Mucosa of descending colon (tissue), 3 donors: ENCODE results near the gene WDFY3. TPM values are rescaled to one million over a fixed set of nuclear protein-coding genes. Genes with fewer than 3 reads are reported as not detected.

Experiments
- ATAC-seq: fragments of 200-7000 bp; cut with Tn5 transposase; one replicate; pipeline ENCODE4 v1.9.1; 2020; ENCODE audit warnings: mild to moderate bottlenecking, moderate library complexity
- DNase-seq, 3 donors: peaks; one replicate each; pipeline ENCODE4 v3.0.0-alpha.2; 2020
- H3K36me3 ChIP-seq: fragments of 200-600 bp; one replicate; pipeline ENCODE4 v1.8.0; 2021; ENCODE audit warnings: low read depth, mild to moderate bottlenecking
- H3K4me1 ChIP-seq: fragments of 200-600 bp; one replicate; pipeline ENCODE4 v1.8.0; 2021; ENCODE audit warnings: low read depth, mild to moderate bottlenecking
- H3K4me3 ChIP-seq: fragments of 200-600 bp; one replicate; pipeline ENCODE4 v1.8.0; 2021; ENCODE audit warnings: mild to moderate bottlenecking
- H3K9me3 ChIP-seq: fragments of 200-600 bp; one replicate; pipeline ENCODE4 v1.8.0; 2021; ENCODE audit warnings: mild to moderate bottlenecking
- CTCF ChIP-seq: fragments of 200-600 bp; IDR thresholded peaks from one replicate; pipeline ENCODE4 v1.8.0; 2022; ENCODE audit warnings: antibody characterized with exemption, mild to moderate bottlenecking
- intact Hi-C, 2 donors: fragments of 100-400 bp; cut with DNase I in 1 of 2; cut with micrococcal nuclease in 1 of 2; formaldehyde crosslinking; loops; one replicate each; pipeline versions ENCODE4 v1.11.0 to v1.11.1; 2022; cut with DNase I, micrococcal nuclease
- total RNA-seq, 3 donors: library from RNA; stranded (reverse); fragmentation: NEBNext Ultra II Directional in 2 of 3; extraction: Animal tissue kit (Norgen Biotek cat#: 25700) in 2 of 3; gene quantifications; one replicate each; pipeline versions ENCODE4 v1.2.1 to v1.2.4, GENCODE V29; 2021 to 2023
- donor health status: DM: no; HTN: no; CAD: no; lungs with moderate emphysema.
- donor health status: DM: no; HTN: no; CAD: no.
- donor health status: DM: no; HTN: yes; CAD: no.

WDFY3 gene
- total RNA-seq, 3 donors from 2014 or later: 49.5 to 76.9 (median 55.5) TPM

GRCh38 chr4:84799318-84799717 is 167.2 kb downstream of the WDFY3 start:
- Histone ChIP-seq H3K4me3 (no peak overlapping the region), H3K36me3 (no peaks in the 10 kb centered on the region), H3K4me1 (no peaks in the 10 kb centered on the region), H3K9me3 (no peaks in the 10 kb centered on the region)
- ATAC-seq (no peak), DNase-seq (no peak)
- intact Hi-C loops: no loop called here
- TF ChIP-seq CTCF: no peak

- no peaks in the 10 kb centered on the region for H3K9me3 ChIP-seq
- intact Hi-C loops: no loop called here
- no peak for ATAC-seq
- no peak overlapping the region for H3K4me3 ChIP-seq
- no peaks in the 10 kb centered on the region for H3K4me1 ChIP-seq
- no peak for DNase-seq
- H3K36me3 ChIP-seq: no peaks in the 10 kb centered on the region
- no peak for TF ChIP-seq CTCF
Observed at GRCh38 chr4:84796394-84796793, 170.1 kb downstream of the WDFY3 start.

- no peak for TF ChIP-seq CTCF
- intact Hi-C loops: no loop called here
- Histone ChIP-seq H3K9me3 (no peaks in the 10 kb centered on the region), H3K4me1 (no peaks in the 10 kb centered on the region), H3K4me3 (no peak overlapping the region), H3K36me3 (no peaks in the 10 kb centered on the region)
- DNase-seq: no peak
- ATAC-seq: no peak
Observed at GRCh38 chr4:84792366-84793301, 173.9 kb downstream of the WDFY3 start.

GRCh38 chr4:84790769-84791565 is 175.5 kb downstream of the WDFY3 start:
- no peak for TF ChIP-seq CTCF
- no peak overlapping the region for H3K4me3 ChIP-seq
- no peaks in the 10 kb centered on the region for H3K4me1 ChIP-seq
- DNase-seq (no peak), ATAC-seq (no peak)
- no peaks in the 10 kb centered on the region for H3K36me3 ChIP-seq
- intact Hi-C loops: no loop called here
- no peaks in the 10 kb centered on the region for H3K9me3 ChIP-seq

- no peaks in the 10 kb centered on the region for H3K36me3 ChIP-seq
- no peaks in the 10 kb centered on the region for H3K9me3 ChIP-seq
- DNase-seq (no peak), ATAC-seq (no peak)
- H3K4me1 ChIP-seq: no peaks in the 10 kb centered on the region
- intact Hi-C loops: no loop called here
- H3K4me3 ChIP-seq: no peak overlapping the region
- TF ChIP-seq CTCF: no peak
Observed at GRCh38 chr4:84786478-84786877, 180.0 kb downstream of the WDFY3 start.
